C4-2B (cell line): ENCODE results near the gene ATG101.
A peak's percentile ranks its signal among the peaks of the same experiment; 100 is the strongest.

Source experiments
- H3K27ac ChIP-seq: fragments of 450-650 bp; 2 replicates; pipeline ENCODE4 v1.5.1; 2017
- ZFX ChIP-seq: fragments of 450-650 bp; IDR thresholded peaks from 2 replicates; pipeline ENCODE4 v1.6.1; 2017
- TF ChIP-seq, protein P1 (sequence below): fragments of 450-650 bp; conservative IDR thresholded peaks from 2 replicates; pipeline ENCODE4 v1.5.1; 2017; ENCODE audit warnings: mild to moderate bottlenecking

The ATG101 gene

GRCh38 chr12:52116222-52117125 lies 46.7 kb downstream of the ATG101 start:
- peak overlapping the region; percentile 38 for H3K27ac ChIP-seq
- TF ChIP-seq, protein P1, sequence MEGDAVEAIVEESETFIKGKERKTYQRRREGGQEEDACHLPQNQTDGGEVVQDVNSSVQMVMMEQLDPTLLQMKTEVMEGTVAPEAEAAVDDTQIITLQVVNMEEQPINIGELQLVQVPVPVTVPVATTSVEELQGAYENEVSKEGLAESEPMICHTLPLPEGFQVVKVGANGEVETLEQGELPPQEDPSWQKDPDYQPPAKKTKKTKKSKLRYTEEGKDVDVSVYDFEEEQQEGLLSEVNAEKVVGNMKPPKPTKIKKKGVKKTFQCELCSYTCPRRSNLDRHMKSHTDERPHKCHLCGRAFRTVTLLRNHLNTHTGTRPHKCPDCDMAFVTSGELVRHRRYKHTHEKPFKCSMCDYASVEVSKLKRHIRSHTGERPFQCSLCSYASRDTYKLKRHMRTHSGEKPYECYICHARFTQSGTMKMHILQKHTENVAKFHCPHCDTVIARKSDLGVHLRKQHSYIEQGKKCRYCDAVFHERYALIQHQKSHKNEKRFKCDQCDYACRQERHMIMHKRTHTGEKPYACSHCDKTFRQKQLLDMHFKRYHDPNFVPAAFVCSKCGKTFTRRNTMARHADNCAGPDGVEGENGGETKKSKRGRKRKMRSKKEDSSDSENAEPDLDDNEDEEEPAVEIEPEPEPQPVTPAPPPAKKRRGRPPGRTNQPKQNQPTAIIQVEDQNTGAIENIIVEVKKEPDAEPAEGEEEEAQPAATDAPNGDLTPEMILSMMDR: peak; percentile 32; the same call in 1 of the 2 replicates

GRCh38 chr12:52117806-52118475 lies 48.2 kb downstream of the ATG101 start:
- H3K27ac ChIP-seq: peak overlapping the region; percentile 38

- peak overlapping the region; percentile 38 for H3K27ac ChIP-seq
- TF ChIP-seq, protein P1: peak; percentile 67
- TF ChIP-seq ZFX: no peak
These were observed 49.8 kb downstream of the ATG101 start for GRCh38 chr12:52119398-52120254.

GRCh38 chr12:52120951-52121823 lies 51.4 kb downstream of the ATG101 start:
- H3K27ac ChIP-seq: peak overlapping the region; percentile 9; the same call in 1 of the 2 replicates
- TF ChIP-seq ZFX: no peak
- TF ChIP-seq, protein P1: no peak

GRCh38 chr12:52121824-52122539 lies 52.2 kb downstream of the ATG101 start:
- TF ChIP-seq ZFX: no peak
- TF ChIP-seq, protein P1: peak; percentile 93
- H3K27ac ChIP-seq: peak overlapping the region; percentile 99

DNA sequence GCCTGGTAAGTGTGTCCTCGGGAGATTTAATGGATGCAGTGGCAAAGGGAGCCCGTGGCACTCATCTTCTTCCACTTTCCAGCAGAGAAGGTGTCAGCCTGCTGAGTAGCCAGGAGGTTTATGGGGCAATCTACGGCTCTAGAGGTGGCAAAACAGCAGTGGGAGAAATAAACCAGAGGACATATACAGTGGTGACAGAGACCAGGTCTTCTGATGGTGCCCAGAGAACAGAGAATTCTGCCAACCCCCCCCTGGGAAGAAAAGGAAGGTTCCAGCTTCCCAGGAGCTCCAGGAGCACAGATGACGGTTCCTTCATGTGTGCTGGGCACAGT lies 52.7 kb downstream of the ATG101 start:
- peak overlapping the region; percentile 99 for H3K27ac ChIP-seq
- TF ChIP-seq, protein P1: no peak
- TF ChIP-seq ZFX: no peak
